K562 (cell line): ENCODE results near the gene CEND1. TPM values are rescaled to one million over a fixed set of nuclear protein-coding genes. Genes with fewer than 3 reads are reported as not detected.
A peak's percentile ranks its signal among the peaks of the same experiment; 100 is the strongest.

Experiments used
- CCNT2 ChIP-seq: IDR thresholded peaks from 2 replicates; pipeline ENCODE4 v1.6.1; 2011; ENCODE audit warnings: borderline replicate concordance, low read depth, mild to moderate bottlenecking, moderate library complexity, mixed read lengths, low read length; ENCODE audit not compliant: insufficient read length; ENCODE audit errors: extremely low read depth
- E2F8 ChIP-seq: fragments of 450-650 bp; IDR thresholded peaks from 2 replicates; pipeline ENCODE4 v1.7.1; 2018; ENCODE audit warnings: mild to moderate bottlenecking, low read depth; ENCODE audit not compliant: partially characterized antibody
- EGR1 ChIP-seq: fragments of 450-650 bp; conservative IDR thresholded peaks from 2 replicates; pipeline ENCODE4 v1.6.1; 2017; ENCODE audit warnings: mild to moderate bottlenecking
- HDAC1 ChIP-seq, 2 experiments: fragments of 450-650 bp; IDR thresholded peaks; 2 replicates each; pipeline ENCODE4 v1.6.1; 2016 to 2017; ENCODE audit warnings: inconsistent platforms in 1 of 2, mild to moderate bottlenecking in 1 of 2, moderate library complexity in 1 of 2
- LARP7 ChIP-seq: fragments of 450-650 bp; IDR thresholded peaks from 2 replicates; pipeline ENCODE4 v1.6.1; 2016
- MCM3 ChIP-seq: fragments of 450-650 bp; IDR thresholded peaks from 2 replicates; pipeline ENCODE4 v1.6.1; 2016
- POLR2G ChIP-seq: fragments of 200-400 bp; formaldehyde crosslinking; IDR thresholded peaks from 2 replicates; pipeline ENCODE4 v1.6.1; 2017; ENCODE audit warnings: low read depth, mild to moderate bottlenecking, antibody characterized with exemption, low read length, moderate library complexity
- SNRNP70 ChIP-seq: fragments of 200-400 bp; formaldehyde crosslinking; optimal IDR thresholded peaks from 2 replicates; pipeline ENCODE3; 2017; ENCODE audit warnings: low read depth, low read length
- TAF7 ChIP-seq: fragments of 450-650 bp; IDR thresholded peaks from 2 replicates; pipeline ENCODE4 v1.6.1; 2016; ENCODE audit warnings: missing genetic modification characterization, missing compliant biosample characterization
- ZNF263 ChIP-seq: sonication (generic); formaldehyde crosslinking; IDR thresholded peaks from 2 replicates; pipeline ENCODE4 v1.8.0; 2022; ENCODE audit warnings: mild to moderate bottlenecking, missing genetic modification reagents, borderline replicate concordance
- ZNF780A ChIP-seq: fragments of 250-450 bp; sonication (Bioruptor Pico); IDR thresholded peaks from 2 replicates; pipeline ENCODE4 v1.5.0; 2021; ENCODE audit warnings: mild to moderate bottlenecking
- polyA plus RNA-seq, 8 experiments: library from polyadenylated mRNA; depleted of rRNA in 4 of 8; stranded (reverse) in 5 of 8; unstranded in 3 of 8; fragments of >200 nt; fragmentation: Nextera tagmentation in 2 of 8; fragmentation: Illumina TruSeq in 1 of 8; extraction: Ambion mirVana in 2 of 8; extraction: Trizol in 1 of 8; gene quantifications; 2 replicates each; pipeline versions ENCODE4 v1.2.1 to v1.2.3, GENCODE V29; 2011 to 2014; ENCODE audit warnings: inconsistent platforms in 1 of 8, missing spikeins in 1 of 8
- total RNA-seq, 7 experiments: library from RNA; depleted of rRNA in 6 of 7; stranded (reverse); fragments of >200 nt in 6 of 7; fragmentation: Illumina TruSeq in 2 of 7; extraction: Trizol in 2 of 7; gene quantifications; 2 replicates each; pipeline versions ENCODE4 v1.2.1 to v1.2.3, GENCODE V29; 2011 to 2021; ENCODE audit warnings: low replicate concordance in 1 of 7

Gene CEND1
- total and polyA plus RNA-seq, 9 of the 15 experiments (the other 6 are each of a cell fraction or from before 2014, with no cell fraction given): 0.13 to 0.18 (median 0.16) TPM; not detected in 6

- TF ChIP-seq LARP7 (no peak), TAF7 (no peak), CCNT2 (peak; percentile 21), POLR2G (peak; percentile 46; the same call in 1 of the 2 replicates), ZNF263 (CRISPR knock-in tag) (peak; percentile 79), MCM3 (no peak), E2F8 (no peak), HDAC1 (IDR thresholded peaks at IDR 0.05) (peak in 1 of 2 experiments; percentile 32; a peak in 1 of 4 replicates), ZNF780A (no peak), SNRNP70 (no peak), EGR1 (peak; percentile 26; the same call in 1 of the 2 replicates)
- TF ChIP-seq, all 486 proteins: peak for 16
Measured at GRCh38 chr11:789943-790342, at the start of gene CEND1 (continued).
